GM23248 (cell line): ENCODE results near the gene SCAF4.

Experiments used
- EZH2 ChIP-seq: fragments of 200-600 bp; sonication (generic); IDR thresholded peaks from 2 replicates; pipeline ENCODE4 v1.6.1; 2018; ENCODE audit warnings: antibody characterized with exemption, mild to moderate bottlenecking; ENCODE audit not compliant: insufficient read depth, poor library complexity, severe bottlenecking
- EZH2phosphoT487 ChIP-seq: fragments of 200-600 bp; sonication (generic); IDR thresholded peaks from 2 replicates; pipeline ENCODE4 v1.6.1; 2018; ENCODE audit warnings: antibody characterized with exemption, moderate library complexity, mild to moderate bottlenecking, low read depth; ENCODE audit not compliant: insufficient read depth

DNA sequence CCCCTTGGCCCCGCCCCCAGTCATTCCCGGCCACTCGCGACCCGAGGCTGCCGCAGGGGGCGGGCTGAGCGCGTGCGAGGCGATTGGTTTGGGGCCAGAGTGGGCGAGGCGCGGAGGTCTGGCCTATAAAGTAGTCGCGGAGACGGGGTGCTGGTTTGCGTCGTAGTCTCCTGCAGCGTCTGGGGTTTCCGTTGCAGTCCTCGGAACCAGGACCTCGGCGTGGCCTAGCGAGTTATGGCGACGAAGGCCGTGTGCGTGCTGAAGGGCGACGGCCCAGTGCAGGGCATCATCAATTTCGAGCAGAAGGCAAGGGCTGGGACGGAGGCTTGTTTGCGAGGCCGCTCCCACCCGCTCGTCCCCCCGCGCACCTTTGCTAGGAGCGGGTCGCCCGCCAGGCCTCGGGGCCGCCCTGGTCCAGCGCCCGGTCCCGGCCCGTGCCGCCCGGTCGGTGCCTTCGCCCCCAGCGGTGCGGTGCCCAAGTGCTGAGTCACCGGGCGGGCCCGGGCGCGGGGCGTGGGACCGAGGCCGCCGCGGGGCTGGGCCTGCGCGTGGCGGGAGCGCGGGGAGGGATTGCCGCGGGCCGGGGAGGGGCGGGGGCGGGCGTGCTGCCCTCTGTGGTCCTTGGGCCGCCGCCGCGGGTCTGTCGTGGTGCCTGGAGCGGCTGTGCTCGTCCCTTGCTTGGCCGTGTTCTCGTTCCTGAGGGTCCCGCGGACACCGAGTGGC is 72.2 kb downstream of the SCAF4 start, which contains the start of gene SOD1:
- TF ChIP-seq EZH2 (no peak), EZH2phosphoT487 (no peak)
